ENCODE data around the gene CDSN.

GRCh38 chr6:31083742-31084354 lies 36.4 kb downstream of the CDSN start:
- TF ChIP-seq ZNF8 (CRISPR knock-in tag; IDR thresholded peaks at IDR 0.05) (no peak), POU6F1 (CRISPR knock-in tag; IDR thresholded peaks at IDR 0.05; ENCODE audit: borderline replicate concordance, low read depth) (no peak), ZFP30 (CRISPR knock-in tag; IDR thresholded peaks at IDR 0.05) (no peak), ZNF565 (CRISPR knock-in tag; conservative IDR thresholded peaks at IDR 0.05; ENCODE audit: low read depth) (no peak), ARNTL (CRISPR knock-in tag; IDR thresholded peaks at IDR 0.05; ENCODE audit: borderline replicate concordance, low read depth) (no peak), CREB5 (CRISPR knock-in tag; IDR thresholded peaks at IDR 0.05; ENCODE audit: low read depth) (no peak), ISL1 (CRISPR knock-in tag; IDR thresholded peaks at IDR 0.05) (no peak), PPARA (CRISPR knock-in tag; IDR thresholded peaks at IDR 0.05; ENCODE audit: borderline replicate concordance) (no peak)
